GM12872 (cell line): ENCODE data around the gene TOR4A.

Experiments used
- CTCF ChIP-seq: IDR thresholded peaks from 3 replicates; pipeline ENCODE4 v1.5.1; 2011; ENCODE audit warnings: low read depth, mild to moderate bottlenecking, low read length, moderate library complexity; ENCODE audit not compliant: insufficient read depth

TOR4A gene

GRCh38 chr9:137296670-137297664 lies 19.4 kb downstream of the TOR4A start:
- TF ChIP-seq CTCF: no peak

GRCh38 chr9:137297966-137298365 lies 20.4 kb downstream of the TOR4A start:
- no peak for TF ChIP-seq CTCF

GRCh38 chr9:137298401-137299202 lies 21.1 kb downstream of the TOR4A start:
- no peak for TF ChIP-seq CTCF

- 0 out of 3 replicates have a peak, but pooled peaks have one; percentile 23 for TF ChIP-seq CTCF
These were observed 21.7 kb downstream of the TOR4A start for GRCh38 chr9:137299203-137299565.

- no peak for TF ChIP-seq CTCF
These were observed 22.4 kb downstream of the TOR4A start for GRCh38 chr9:137299938-137300337.

GRCh38 chr9:137300567-137301080 lies 23.1 kb downstream of the TOR4A start:
- no peak for TF ChIP-seq CTCF

- TF ChIP-seq CTCF: no peak; the same call in 2 of the 3 replicates
These were observed 23.8 kb downstream of the TOR4A start for GRCh38 chr9:137301081-137301947.
